Sigmoid colon (tissue), 7 donors: ENCODE results near the gene SEC23A. TPM values are rescaled to one million over a fixed set of nuclear protein-coding genes. Genes with fewer than 3 reads are reported as not detected.
"Not testable (repeated sequence)": the region's sequence is repeated elsewhere in the genome, so short reads cannot be mapped to it uniquely, and the experiment has no call there.

Source experiments
- DNase-seq: peaks from one replicate; pipeline ENCODE4 v3.0.0-alpha.2; 2019
- H3K27ac ChIP-seq, 4 donors: fragments of 200-600 bp; sonication (generic); one replicate each; pipeline ENCODE4 v1.5.1; 2016 to 2019; ENCODE audit warnings: mild to moderate bottlenecking in 1 of 4
- H3K27me3 ChIP-seq, 3 donors: fragments of 200-600 bp; sonication (generic); one replicate each; pipeline ENCODE4 v1.5.1; 2019; ENCODE audit warnings: mild to moderate bottlenecking in 1 of 3
- H3K36me3 ChIP-seq, 4 donors: fragments of 200-600 bp; sonication (generic); one replicate each; pipeline ENCODE4 v1.5.1; 2016 to 2019
- H3K4me1 ChIP-seq, 4 donors: fragments of 200-600 bp; sonication (generic); one replicate each; pipeline ENCODE4 v1.5.1; 2017 to 2019
- H3K4me3 ChIP-seq, 4 donors: fragments of 200-600 bp; sonication (generic); one replicate each; pipeline ENCODE4 v1.5.1; 2017 to 2019; ENCODE audit warnings: mild to moderate bottlenecking in 2 of 4, moderate library complexity in 1 of 4
- H3K9me3 ChIP-seq, 4 donors: fragments of 200-600 bp in 3 of 4; sonication (generic) in 3 of 4; one replicate each; pipeline versions ENCODE4 v1.5.1 to v1.6.1; 2013 to 2019
- CTCF ChIP-seq, 4 experiments: fragments of 450-650 bp in 3 of 4; fragments of 200-600 bp in 1 of 4; IDR thresholded peaks; one replicate each; pipeline ENCODE4 v1.5.1; 2016 to 2019; ENCODE audit warnings: antibody characterized with exemption in 4 of 4, mild to moderate bottlenecking in 3 of 4, moderate library complexity in 2 of 4
- EP300 ChIP-seq, 4 donors: sonication (generic); formaldehyde crosslinking; IDR thresholded peaks; one replicate each; pipeline ENCODE4 v1.6.1; 2017; ENCODE audit warnings: antibody characterized with exemption in 4 of 4
- POLR2A ChIP-seq, 2 donors: fragments of 450-650 bp; IDR thresholded peaks; one replicate each; pipeline ENCODE4 v1.6.1; 2016; ENCODE audit warnings: antibody characterized with exemption in 2 of 2, mild to moderate bottlenecking in 2 of 2, moderate library complexity in 2 of 2
- POLR2AphosphoS5 ChIP-seq, 4 donors: sonication (generic); formaldehyde crosslinking; IDR thresholded peaks; one replicate each; pipeline ENCODE4 v1.6.1; 2017; ENCODE audit warnings: antibody characterized with exemption in 4 of 4
- WGBS, 2 donors: extraction: QIAGEN DNeasy Blood & Tissue Kit; methylation state at CpG; one replicate each; pipeline ENCODE4 v1.1.7; 2013; 5-methylcytosine and 5-hydroxymethylcytosine counted together
- intact Hi-C: fragments of 100-400 bp; cut with DNase I; formaldehyde crosslinking; loops from one replicate; pipeline ENCODE4 v1.15.1; 2023
- polyA plus RNA-seq, 3 donors: library from polyadenylated mRNA; stranded (reverse); fragments of 200-250 nt; gene quantifications; one replicate each; pipeline ENCODE4 v1.2.3, GENCODE V29; 2013
- total RNA-seq, 4 donors: library from RNA; depleted of rRNA; stranded (reverse); fragments of >200 nt; gene quantifications; one replicate each; pipeline ENCODE4 v1.1.0, GENCODE V29; 2016
- donor health status: healthy with polysubstance abuse.
- donor health status: Bipolar disorder and iron deficiency.
- donor health status: healthy.

SEC23A gene
- total and polyA plus RNA-seq, 7 donors = 25.2 to 235 (median 118) TPM

- intact Hi-C loops = loop anchor here (5.0 kb wide), 1 partner anchor 157 kb away; no protein-coding TSS in a partner anchor
- Histone ChIP-seq H3K36me3 (no peaks in the 10 kb centered on the region), H3K27me3 (no peaks in the 10 kb centered on the region), H3K4me3 (no peak overlapping the region), H3K9me3 (no peaks in the 10 kb centered on the region), H3K4me1 (peaks cover 0 to 11% (median 5%) of the 10 kb centered on the region in 4 donors), H3K27ac (no peak overlapping the region)
- 31 to 83% methylated on average over 12 of the region's 12 CpGs for WGBS, 2 donors
- no peak for DNase-seq
- TF ChIP-seq CTCF (IDR thresholded peaks at IDR 0.05) = no peak
- no peak for TF ChIP-seq POLR2A (IDR thresholded peaks at IDR 0.05)
- no peak for TF ChIP-seq EP300 (IDR thresholded peaks at IDR 0.05)
- no peak for TF ChIP-seq POLR2AphosphoS5 (IDR thresholded peaks at IDR 0.05)
These were observed 7.1 kb upstream of the SEC23A start for GRCh38 chr14:39109893-39110715.

- Histone ChIP-seq H3K27me3 (no peaks in the 10 kb centered on the region), H3K36me3 (no peaks in the 10 kb centered on the region), H3K4me1 (peaks cover 0 to 16% (median 12%) of the 10 kb centered on the region in 4 donors), H3K4me3 (no peak overlapping the region), H3K9me3 (no peaks in the 10 kb centered on the region), H3K27ac (no peak overlapping the region)
- TF ChIP-seq EP300 (IDR thresholded peaks at IDR 0.05) (no peak), POLR2AphosphoS5 (IDR thresholded peaks at IDR 0.05) (no peak), POLR2A (IDR thresholded peaks at IDR 0.05) (no peak), CTCF (IDR thresholded peaks at IDR 0.05) (no peak)
- intact Hi-C loops = no loop called here
- DNase-seq = no peak
- 93 to 96% methylated on average over 3 of the region's 3 CpGs for WGBS, 2 donors
These were observed 5.8 kb upstream of the SEC23A start for GRCh38 chr14:39108791-39109190.

GRCh38 chr14:39107591-39107996 lies 4.6 kb upstream of the SEC23A start:
- DNase-seq = no peak
- Histone ChIP-seq H3K27me3 (no peaks in the 10 kb centered on the region), H3K36me3 (no peaks in the 10 kb centered on the region), H3K4me1 (peaks cover 0 to 13% (median 11%) of the 10 kb centered on the region in 4 donors), H3K9me3 (no peaks in the 10 kb centered on the region), H3K27ac (no peak overlapping the region), H3K4me3 (no peak overlapping the region)
- 60 to 72% methylated on average over 2 of the region's 2 CpGs for WGBS, 2 donors
- intact Hi-C loops = no loop called here
- TF ChIP-seq POLR2AphosphoS5 (IDR thresholded peaks at IDR 0.05) (no peak), EP300 (IDR thresholded peaks at IDR 0.05) (no peak), POLR2A (IDR thresholded peaks at IDR 0.05) (no peak), CTCF (IDR thresholded peaks at IDR 0.05) (peak in 2 of 4 experiments; percentile 22 to 29)

GRCh38 chr14:39104078-39104801 lies 1.2 kb upstream of the SEC23A start:
- intact Hi-C loops = loop anchor here (5.0 kb wide), 2 partner anchors 263 to 328 kb away; partner anchors contain the start of gene FBXO33
- H3K27ac ChIP-seq = peak overlapping the region; percentile 98 to 99 (median 98)
- not testable (repeated sequence) for H3K36me3 ChIP-seq, H3K27me3 ChIP-seq, DNase-seq, H3K9me3 ChIP-seq
- peaks cover 0 to 43% (median 32%) of the 10 kb centered on the region in 4 donors for H3K4me1 ChIP-seq
- 71 to 86% methylated on average over 17 of the region's 17 CpGs for WGBS, 2 donors
- H3K4me3 ChIP-seq = peak overlapping the region; percentile 82 to 96 (median 94)
